Smooth muscle cell (in vitro differentiated cells): ENCODE data around the gene REC8. TPM values are rescaled to one million over a fixed set of nuclear protein-coding genes. Genes with fewer than 3 reads are reported as not detected.

ENCODE experiments used
- DNase-seq: peaks from one replicate; lab custom pipeline; 2025; ENCODE audit not compliant: unreplicated experiment; lab: John Stamatoyannopoulos, UW
- H2AFZ ChIP-seq: fragments of 200-600 bp; sonication (generic); 2 replicates; pipeline ENCODE4 v1.6.0; 2016; ENCODE audit warnings: antibody characterized with exemption, low read depth, mild to moderate bottlenecking
- H3F3A ChIP-seq: fragments of 200-600 bp; sonication (generic); 2 replicates; pipeline ENCODE4 v1.6.0; 2017; ENCODE audit warnings: antibody characterized with exemption, low read depth
- H3K27ac ChIP-seq: fragments of 200-600 bp; sonication (generic); 2 replicates; pipeline ENCODE4 v1.5.1; 2016; ENCODE audit warnings: low read depth, mild to moderate bottlenecking
- H3K27me3 ChIP-seq: fragments of 200-600 bp; sonication (generic); 2 replicates; pipeline ENCODE4 v1.6.1; 2016; ENCODE audit warnings: low read depth, mild to moderate bottlenecking
- H3K36me3 ChIP-seq: fragments of 200-600 bp; sonication (generic); 2 replicates; pipeline ENCODE4 v1.5.1; 2016; ENCODE audit warnings: low read depth
- H3K4me1 ChIP-seq: fragments of 200-600 bp; sonication (generic); 2 replicates; pipeline ENCODE4 v1.5.1; 2016; ENCODE audit warnings: low read depth
- H3K4me2 ChIP-seq: fragments of 200-600 bp; sonication (generic); 2 replicates; pipeline ENCODE4 v1.6.0; 2016; ENCODE audit warnings: mild to moderate bottlenecking
- H3K4me3 ChIP-seq: fragments of 200-600 bp; sonication (generic); 2 replicates; pipeline ENCODE4 v1.5.1; 2016; ENCODE audit warnings: mild to moderate bottlenecking
- H3K79me2 ChIP-seq: fragments of 200-600 bp; sonication (generic); 2 replicates; pipeline ENCODE4 v1.6.0; 2016; ENCODE audit warnings: low read depth, mild to moderate bottlenecking
- H3K9ac ChIP-seq: fragments of 200-600 bp; sonication (generic); 2 replicates; pipeline ENCODE4 v1.6.0; 2016; ENCODE audit warnings: low read depth
- H3K9me3 ChIP-seq: fragments of 200-600 bp; sonication (generic); replicated peaks from 2 replicates; pipeline ENCODE4 v1.5.1; 2016; ENCODE audit warnings: low read depth
- H4K20me1 ChIP-seq: fragments of 200-600 bp; sonication (generic); 2 replicates; pipeline ENCODE4 v1.6.0; 2016; ENCODE audit warnings: low read depth
- CTCF ChIP-seq: fragments of 200-600 bp; sonication (generic); IDR thresholded peaks from 2 replicates; pipeline ENCODE4 v1.5.1; 2017; ENCODE audit warnings: borderline replicate concordance, mild to moderate bottlenecking, antibody characterized with exemption; ENCODE audit not compliant: insufficient read depth, poor library complexity, severe bottlenecking
- WGBS: methylation state at CpG from one replicate; pipeline ENCODE4 v1.1.7; 2016; ENCODE audit warnings: low lambda C conversion rate; 5-methylcytosine and 5-hydroxymethylcytosine counted together
- polyA plus RNA-seq: library from polyadenylated mRNA; unstranded; fragments of >200 nt; fragmentation: Nextera tagmentation; extraction: Ambion mirVana; gene quantifications from 2 replicates; pipeline ENCODE4 v1.2.1, GENCODE V29; 2016
- total RNA-seq: library from RNA; depleted of rRNA; stranded (reverse); fragments of >200 nt; gene quantifications from 2 replicates; pipeline ENCODE4 v1.2.3, GENCODE V29; 2014

The REC8 gene
- total and polyA plus RNA-seq, 2 experiments from 2014 or later: 9.3 to 16.8 TPM

GRCh38 chr14:24204163-24205146 lies 32.6 kb downstream of the REC8 start:
- Histone ChIP-seq H3K79me2 (no peaks in the 10 kb centered on the region), H3K27ac (no peak overlapping the region), H3K4me1 (no peaks in the 10 kb centered on the region), H2AFZ (no peak overlapping the region), H3K27me3 (no peaks in the 10 kb centered on the region), H3K36me3 (no peaks in the 10 kb centered on the region), H4K20me1 (no peaks in the 10 kb centered on the region), H3K9ac (no peak overlapping the region), H3K4me3 (no peak overlapping the region), H3K9me3 (no peaks in the 10 kb centered on the region), H3K4me2 (no peak overlapping the region), H3F3A (no peaks in the 10 kb centered on the region)
- 96% methylated on average over 7 of the region's 7 CpGs for WGBS
- DNase-seq: no peak
- TF ChIP-seq CTCF: no peak

GRCh38 chr14:24206260-24207103 lies 34.6 kb downstream of the REC8 start:
- no peaks in the 10 kb centered on the region for H4K20me1 ChIP-seq
- no peak overlapping the region for H3K27ac ChIP-seq
- no peak for TF ChIP-seq CTCF
- WGBS: 96% methylated on average over 11 of the region's 11 CpGs
- no peaks in the 10 kb centered on the region for H3K36me3 ChIP-seq
- no peak overlapping the region for H3K4me2 ChIP-seq
- no peaks in the 10 kb centered on the region for H3K9me3 ChIP-seq
- no peaks in the 10 kb centered on the region for H3F3A ChIP-seq
- no peak for DNase-seq
- no peaks in the 10 kb centered on the region for H3K27me3 ChIP-seq
- H3K9ac ChIP-seq: no peak overlapping the region
- H2AFZ ChIP-seq: no peak overlapping the region
- no peaks in the 10 kb centered on the region for H3K79me2 ChIP-seq
- H3K4me3 ChIP-seq: no peak overlapping the region
- H3K4me1 ChIP-seq: no peaks in the 10 kb centered on the region

GRCh38 chr14:24207104-24207551 lies 35.2 kb downstream of the REC8 start:
- Histone ChIP-seq H3K27me3 (no peaks in the 10 kb centered on the region), H3K4me2 (no peak overlapping the region), H3K27ac (no peak overlapping the region), H3F3A (no peaks in the 10 kb centered on the region), H4K20me1 (no peaks in the 10 kb centered on the region), H2AFZ (no peak overlapping the region), H3K36me3 (no peaks in the 10 kb centered on the region), H3K79me2 (peaks cover 3% of the 10 kb centered on the region), H3K4me1 (no peaks in the 10 kb centered on the region), H3K4me3 (no peak overlapping the region), H3K9ac (no peak overlapping the region), H3K9me3 (no peaks in the 10 kb centered on the region)
- TF ChIP-seq CTCF: no peak
- no peak for DNase-seq
- 96% methylated on average over 5 of the region's 5 CpGs for WGBS
